GM12801 (cell line): Measurements from ENCODE around the gene AKAP12.

Experiments used
- TF ChIP-seq, protein P1 (sequence below): IDR thresholded peaks from one replicate; pipeline ENCODE4 v1.5.1; 2011; ENCODE audit warnings: control low read depth; ENCODE audit not compliant: insufficient read length; ENCODE audit errors: extremely low read depth

AKAP12 gene

GRCh38 chr6:151239603-151240035 lies at the start of gene AKAP12:
TSS of gene AKAP12 (plus strand) at chr6:151239967. CDS start at chr6:151240563, 596 bp downstream.
- TF ChIP-seq, protein P1, sequence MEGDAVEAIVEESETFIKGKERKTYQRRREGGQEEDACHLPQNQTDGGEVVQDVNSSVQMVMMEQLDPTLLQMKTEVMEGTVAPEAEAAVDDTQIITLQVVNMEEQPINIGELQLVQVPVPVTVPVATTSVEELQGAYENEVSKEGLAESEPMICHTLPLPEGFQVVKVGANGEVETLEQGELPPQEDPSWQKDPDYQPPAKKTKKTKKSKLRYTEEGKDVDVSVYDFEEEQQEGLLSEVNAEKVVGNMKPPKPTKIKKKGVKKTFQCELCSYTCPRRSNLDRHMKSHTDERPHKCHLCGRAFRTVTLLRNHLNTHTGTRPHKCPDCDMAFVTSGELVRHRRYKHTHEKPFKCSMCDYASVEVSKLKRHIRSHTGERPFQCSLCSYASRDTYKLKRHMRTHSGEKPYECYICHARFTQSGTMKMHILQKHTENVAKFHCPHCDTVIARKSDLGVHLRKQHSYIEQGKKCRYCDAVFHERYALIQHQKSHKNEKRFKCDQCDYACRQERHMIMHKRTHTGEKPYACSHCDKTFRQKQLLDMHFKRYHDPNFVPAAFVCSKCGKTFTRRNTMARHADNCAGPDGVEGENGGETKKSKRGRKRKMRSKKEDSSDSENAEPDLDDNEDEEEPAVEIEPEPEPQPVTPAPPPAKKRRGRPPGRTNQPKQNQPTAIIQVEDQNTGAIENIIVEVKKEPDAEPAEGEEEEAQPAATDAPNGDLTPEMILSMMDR, result no peak

DNA sequence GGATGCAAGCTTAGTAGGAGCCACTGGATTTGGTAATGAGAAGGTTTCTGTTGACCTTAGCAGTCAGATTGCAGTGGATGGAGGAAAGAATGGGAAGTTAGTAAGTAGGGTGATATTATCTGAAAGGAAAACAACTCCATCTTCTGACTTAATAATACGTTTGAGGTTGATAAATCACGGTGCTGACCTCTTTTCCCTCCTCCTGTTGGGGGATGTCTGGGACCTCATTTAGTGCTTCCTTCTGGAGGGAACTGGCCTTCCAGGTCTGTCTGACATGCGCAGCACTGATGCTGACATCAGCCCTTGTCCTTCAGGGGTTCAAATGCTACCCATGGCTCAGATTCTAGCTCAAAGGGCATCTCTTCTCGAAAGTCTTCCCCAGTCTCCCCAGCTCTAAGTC lies 48.2 kb upstream of the AKAP12 start:
- TF ChIP-seq, protein P1, result no peak

DNA sequence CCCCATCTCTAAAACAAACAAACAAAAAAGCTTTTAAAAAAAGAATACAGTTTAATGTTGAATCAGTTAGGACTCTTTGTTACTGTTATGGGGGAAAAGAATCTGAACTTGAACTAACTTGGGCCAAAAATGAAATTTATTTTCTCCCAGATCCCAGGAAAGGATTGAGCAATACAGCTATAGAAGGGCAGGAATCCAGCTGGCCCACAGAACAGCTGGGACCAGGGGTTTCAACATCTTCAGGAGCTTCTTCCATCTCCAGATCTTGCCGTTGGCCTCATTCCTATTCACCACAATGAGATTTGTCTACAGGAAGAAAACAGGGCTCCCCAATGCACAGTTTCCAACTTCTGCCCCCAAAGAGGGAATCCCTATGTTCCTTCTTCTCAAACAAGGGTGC lies 43.2 kb upstream of the AKAP12 start:
- TF ChIP-seq, protein P1, result no peak

DNA sequence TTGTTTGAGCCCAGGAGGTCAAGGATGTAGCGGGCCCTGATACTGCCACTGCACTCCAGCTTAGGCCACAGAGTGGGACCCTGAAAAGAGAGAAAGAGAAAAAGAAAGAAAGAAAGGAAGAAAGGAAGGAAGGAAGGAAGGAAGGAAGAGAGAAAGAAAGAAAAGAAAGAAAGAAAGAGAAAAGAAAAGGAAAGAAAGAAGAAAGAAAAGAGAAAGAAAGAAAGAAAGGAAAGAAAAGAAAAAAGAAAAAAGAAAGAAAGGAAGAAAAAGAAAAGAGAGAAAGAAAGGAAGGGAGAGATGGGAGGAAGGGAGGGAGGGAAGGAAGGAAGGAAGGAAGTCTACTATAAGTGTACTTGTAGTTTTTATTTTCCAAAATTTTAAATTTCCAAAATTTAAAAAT lies 42.2 kb upstream of the AKAP12 start:
- TF ChIP-seq, protein P1, result no peak

GRCh38 chr6:151199991-151200390 lies 39.8 kb upstream of the AKAP12 start:
- TF ChIP-seq, protein P1, result no peak

- TF ChIP-seq, protein P1, result no peak
These were observed 33.8 kb upstream of the AKAP12 start for GRCh38 chr6:151205721-151206600.

DNA sequence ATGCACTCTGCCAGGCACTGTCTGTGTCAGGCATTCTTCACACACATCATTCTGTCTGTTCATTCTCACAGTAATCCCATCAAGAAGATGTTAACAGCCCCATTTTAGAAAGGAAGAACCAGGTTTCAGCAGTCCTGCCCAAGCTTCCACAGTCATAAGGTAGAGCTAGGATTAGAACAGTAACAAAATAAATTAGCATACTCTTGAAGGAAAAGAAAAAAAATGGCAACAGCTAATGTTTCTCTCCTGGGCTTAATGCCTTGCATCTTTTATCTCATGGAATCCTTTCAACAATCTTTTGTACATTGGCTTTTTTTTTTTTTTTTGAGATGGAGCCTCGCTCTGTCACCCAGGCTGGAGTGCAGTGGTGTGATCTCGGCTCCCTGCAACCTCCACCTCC lies 32.1 kb upstream of the AKAP12 start:
- TF ChIP-seq, protein P1, result no peak
